Uterus (tissue), 4 donors: ENCODE data around the gene RAPGEF5. TPM values are rescaled to one million over a fixed set of nuclear protein-coding genes. Genes with fewer than 3 reads are reported as not detected.

Experiments used
- DNase-seq, 2 donors: peaks; one replicate each; pipeline ENCODE4 v3.0.0-alpha.2; 2019 to 2020
- H3K27ac ChIP-seq, 2 donors: fragments of 200-600 bp; sonication (generic); 1 replicate in 1 of 2; 2 replicates in 1 of 2; pipeline ENCODE4 v1.5.1; 2016 to 2018
- H3K27me3 ChIP-seq, 2 donors: fragments of 200-600 bp; sonication (generic); one replicate each; pipeline ENCODE4 v1.5.1; 2018 to 2019; ENCODE audit warnings: control low read depth in 1 of 2
- H3K36me3 ChIP-seq, 2 donors: fragments of 200-600 bp; sonication (generic); one replicate each; pipeline ENCODE4 v1.5.1; 2019; ENCODE audit warnings: control low read depth in 1 of 2
- H3K4me1 ChIP-seq, 2 donors: fragments of 200-600 bp; sonication (generic); one replicate each; pipeline ENCODE4 v1.5.1; 2018 to 2019; ENCODE audit warnings: control low read depth in 1 of 2
- H3K4me3 ChIP-seq, 2 donors: fragments of 200-600 bp; sonication (generic); 1 replicate in 1 of 2; 2 replicates in 1 of 2; pipeline ENCODE4 v1.5.1; 2018 to 2019; ENCODE audit warnings: mild to moderate bottlenecking in 1 of 2
- H3K9me3 ChIP-seq, 2 donors: fragments of 200-600 bp; sonication (generic); one replicate each; pipeline ENCODE4 v1.5.1; 2019; ENCODE audit warnings: control low read depth in 1 of 2
- POLR2A ChIP-seq, 2 donors: fragments of 450-650 bp; IDR thresholded peaks; one replicate each; pipeline ENCODE4 v1.6.1; 2016; ENCODE audit warnings: antibody characterized with exemption in 2 of 2, mild to moderate bottlenecking in 1 of 2, moderate library complexity in 1 of 2
- intact Hi-C: fragments of 100-400 bp; cut with DNase I; formaldehyde crosslinking; loops from one replicate; pipeline ENCODE4 v1.15.1; 2023; ENCODE audit warnings: low total_unique reads
- total RNA-seq, 4 donors: library from RNA; depleted of rRNA in 3 of 4; stranded (reverse); fragments of >200 nt in 3 of 4; gene quantifications; one replicate each; pipeline versions ENCODE4 v1.1.0 to v1.2.4, GENCODE V29; 2014 to 2023
- TF ChIP-seq, protein P1 (sequence below), 4 experiments: fragments of 200-600 bp in 2 of 4; fragments of 450-650 bp in 2 of 4; sonication (generic) in 2 of 4; IDR thresholded peaks; one replicate each; pipeline ENCODE4 v1.5.1; 2016 to 2019; ENCODE audit warnings: antibody characterized with exemption in 4 of 4, mild to moderate bottlenecking in 2 of 4, moderate library complexity in 1 of 4
- donor health status: DM: yes; HTN: yes; CAD: no.

Gene RAPGEF5
- total RNA-seq, 4 donors from 2014 or later, result 44.7 to 124 (median 55.1) TPM

DNA sequence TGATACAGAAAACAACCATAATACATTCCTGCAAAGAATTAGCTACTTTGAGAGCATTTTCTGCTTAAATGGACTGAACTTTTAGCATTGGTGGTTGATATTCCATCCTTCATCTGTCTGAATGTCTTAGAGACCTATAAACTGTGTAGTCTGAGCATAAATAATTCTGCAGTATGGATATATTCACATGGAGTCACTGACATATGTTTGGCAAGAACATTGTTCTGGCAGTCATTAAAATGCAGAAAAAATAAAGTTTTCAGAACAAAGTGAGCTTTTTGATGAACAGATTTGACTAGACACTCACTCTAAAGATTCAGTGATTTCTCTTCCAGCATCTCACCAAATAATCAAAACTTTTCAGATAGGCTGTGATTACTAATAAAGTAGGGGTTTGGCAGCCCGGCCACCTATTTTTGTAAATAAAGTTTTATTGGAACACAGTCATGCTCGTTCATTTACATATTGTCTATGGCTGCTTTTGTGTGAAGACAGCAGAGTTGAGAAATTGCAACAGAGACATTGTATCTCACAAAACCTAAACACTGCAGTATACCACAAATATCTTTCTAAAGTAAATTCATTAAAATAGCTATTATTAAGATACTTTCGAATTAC is 44.1 kb upstream of the RAPGEF5 start:
- H3K4me3 ChIP-seq, result no peak overlapping the region
- H3K27ac ChIP-seq, result no peak overlapping the region
- no peaks in the 10 kb centered on the region for H3K36me3 ChIP-seq
- intact Hi-C loops, result no loop called here
- no peaks in the 10 kb centered on the region for H3K27me3 ChIP-seq
- no peaks in the 10 kb centered on the region for H3K9me3 ChIP-seq
- no peak for DNase-seq
- no peak for TF ChIP-seq POLR2A (IDR thresholded peaks at IDR 0.05)
- TF ChIP-seq, protein P1, sequence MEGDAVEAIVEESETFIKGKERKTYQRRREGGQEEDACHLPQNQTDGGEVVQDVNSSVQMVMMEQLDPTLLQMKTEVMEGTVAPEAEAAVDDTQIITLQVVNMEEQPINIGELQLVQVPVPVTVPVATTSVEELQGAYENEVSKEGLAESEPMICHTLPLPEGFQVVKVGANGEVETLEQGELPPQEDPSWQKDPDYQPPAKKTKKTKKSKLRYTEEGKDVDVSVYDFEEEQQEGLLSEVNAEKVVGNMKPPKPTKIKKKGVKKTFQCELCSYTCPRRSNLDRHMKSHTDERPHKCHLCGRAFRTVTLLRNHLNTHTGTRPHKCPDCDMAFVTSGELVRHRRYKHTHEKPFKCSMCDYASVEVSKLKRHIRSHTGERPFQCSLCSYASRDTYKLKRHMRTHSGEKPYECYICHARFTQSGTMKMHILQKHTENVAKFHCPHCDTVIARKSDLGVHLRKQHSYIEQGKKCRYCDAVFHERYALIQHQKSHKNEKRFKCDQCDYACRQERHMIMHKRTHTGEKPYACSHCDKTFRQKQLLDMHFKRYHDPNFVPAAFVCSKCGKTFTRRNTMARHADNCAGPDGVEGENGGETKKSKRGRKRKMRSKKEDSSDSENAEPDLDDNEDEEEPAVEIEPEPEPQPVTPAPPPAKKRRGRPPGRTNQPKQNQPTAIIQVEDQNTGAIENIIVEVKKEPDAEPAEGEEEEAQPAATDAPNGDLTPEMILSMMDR (IDR thresholded peaks at IDR 0.05), result no peak
- no peaks in the 10 kb centered on the region for H3K4me1 ChIP-seq

GRCh38 chr7:22400150-22400814 is 43.3 kb upstream of the RAPGEF5 start:
- Histone ChIP-seq H3K36me3 (no peaks in the 10 kb centered on the region), H3K27me3 (no peaks in the 10 kb centered on the region), H3K4me3 (no peak overlapping the region), H3K9me3 (no peaks in the 10 kb centered on the region), H3K4me1 (no peaks in the 10 kb centered on the region), H3K27ac (no peak overlapping the region)
- intact Hi-C loops, result no loop called here
- DNase-seq, result no peak
- TF ChIP-seq, protein P1 (IDR thresholded peaks at IDR 0.05), result no peak
- no peak for TF ChIP-seq POLR2A (IDR thresholded peaks at IDR 0.05)

- H3K27me3 ChIP-seq, result no peaks in the 10 kb centered on the region
- intact Hi-C loops, result no loop called here
- H3K9me3 ChIP-seq, result no peaks in the 10 kb centered on the region
- no peak for TF ChIP-seq POLR2A (IDR thresholded peaks at IDR 0.05)
- TF ChIP-seq, protein P1 (IDR thresholded peaks at IDR 0.05), result no peak
- H3K4me3 ChIP-seq, result no peak overlapping the region
- H3K36me3 ChIP-seq, result no peaks in the 10 kb centered on the region
- no peak for DNase-seq
- no peak overlapping the region for H3K27ac ChIP-seq
- H3K4me1 ChIP-seq, result no peaks in the 10 kb centered on the region
Observed at GRCh38 chr7:22399546-22399945, 42.6 kb upstream of the RAPGEF5 start.

DNA sequence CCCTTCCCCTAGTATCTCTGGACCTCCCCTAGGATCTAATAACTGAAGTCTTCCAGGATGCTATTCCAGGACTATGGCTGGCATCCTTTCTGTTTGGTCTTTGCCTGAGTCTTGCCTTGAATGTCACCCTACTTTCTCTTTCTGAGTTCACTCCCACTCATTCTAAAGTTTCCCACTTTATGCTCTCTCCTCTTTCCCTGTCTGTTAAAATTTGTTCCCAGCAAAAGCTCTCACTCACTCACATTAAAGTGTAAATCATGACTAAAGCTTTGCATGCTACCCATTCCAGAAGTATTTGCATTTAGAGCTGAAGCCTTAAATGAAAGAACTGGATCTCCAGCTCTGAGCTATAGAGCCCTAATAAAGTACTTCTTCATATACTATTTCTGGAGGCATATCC is 42.1 kb upstream of the RAPGEF5 start:
- Histone ChIP-seq H3K4me1 (no peaks in the 10 kb centered on the region), H3K27me3 (no peaks in the 10 kb centered on the region), H3K9me3 (no peaks in the 10 kb centered on the region), H3K4me3 (no peak overlapping the region), H3K36me3 (no peaks in the 10 kb centered on the region), H3K27ac (no peak overlapping the region)
- no peak for TF ChIP-seq POLR2A (IDR thresholded peaks at IDR 0.05)
- TF ChIP-seq, protein P1 (IDR thresholded peaks at IDR 0.05), result no peak
- intact Hi-C loops, result no loop called here
- DNase-seq, result no peak

DNA sequence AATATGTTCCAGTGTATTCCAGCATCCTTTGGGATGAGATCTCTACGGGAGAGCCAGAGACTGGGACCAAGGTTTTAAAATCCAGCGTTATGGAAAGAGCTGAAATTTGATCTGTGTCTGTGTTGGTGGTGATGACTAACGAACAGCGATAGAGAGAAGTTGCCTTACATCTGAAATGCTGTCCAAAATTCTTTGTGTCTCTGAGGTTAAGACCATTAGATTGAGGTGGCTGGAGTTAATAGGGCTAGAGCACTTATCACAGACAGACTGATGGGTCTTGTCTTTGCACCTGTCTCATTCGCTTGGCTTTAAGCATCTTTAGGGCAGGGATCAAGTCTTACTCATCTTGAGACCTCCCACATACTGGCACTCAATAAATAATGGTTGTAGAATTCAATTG is 41.0 kb upstream of the RAPGEF5 start:
- TF ChIP-seq, protein P1 (IDR thresholded peaks at IDR 0.05), result no peak
- TF ChIP-seq POLR2A (IDR thresholded peaks at IDR 0.05), result no peak
- Histone ChIP-seq H3K27me3 (no peaks in the 10 kb centered on the region), H3K4me3 (no peak overlapping the region), H3K4me1 (no peaks in the 10 kb centered on the region), H3K27ac (no peak overlapping the region), H3K36me3 (no peaks in the 10 kb centered on the region), H3K9me3 (no peaks in the 10 kb centered on the region)
- no peak for DNase-seq
- intact Hi-C loops, result no loop called here
